IMR-90 (cell line): ENCODE results near the gene ANKHD1. TPM values are rescaled to one million over a fixed set of nuclear protein-coding genes. Genes with fewer than 3 reads are reported as not detected.

Source experiments
- ATAC-seq: fragments of 200-7000 bp; cut with Tn5 transposase; 2 replicates; pipeline ENCODE4 v1.9.1; 2020; ENCODE audit warnings: low read depth, mild to moderate bottlenecking, moderate library complexity
- BruUV-seq: library from RNA; stranded (reverse); fragments of 400-500 nt; replicated peaks from 2 replicates; lab custom pipeline; 2021; lab: Mats Ljungman, UMichigan
- CTCF ChIA-PET: fragments of 300-600 bp; formaldehyde crosslinking; extraction: SDS; loops from one replicate; lab custom pipeline; 2021; ENCODE audit warnings: antibody characterized with exemption; lab: Yijun Ruan, JAX
- POLR2A ChIA-PET: fragments of 300-600 bp; sonication (Branson Sonifier 250); formaldehyde crosslinking; loops from one replicate; lab custom pipeline; 2022; ENCODE audit warnings: antibody characterized with exemption; ENCODE audit not compliant: unreplicated experiment; lab: Charles Lee
- DNase-seq: peaks from one replicate; pipeline ENCODE4 v3.0.0; 2013
- H2AFZ ChIP-seq: replicated peaks from 2 replicates; pipeline ENCODE3; 2013; ENCODE audit warnings: low read length, mild to moderate bottlenecking; ENCODE audit not compliant: poor library complexity
- H2AK5ac ChIP-seq: 2 replicates; pipeline ENCODE4 v1.6.1; 2013; ENCODE audit warnings: low read depth, low read length, inconsistent platforms
- H2AK9ac ChIP-seq: replicated peaks from 2 replicates; pipeline ENCODE3; 2013; ENCODE audit warnings: mild to moderate bottlenecking, low read depth, low read length, moderate library complexity; ENCODE audit not compliant: poor library complexity
- H2BK120ac ChIP-seq: 2 replicates; pipeline ENCODE4 v1.6.1; 2013; ENCODE audit warnings: low read depth, low read length, inconsistent platforms
- H2BK15ac ChIP-seq: 3 replicates; pipeline ENCODE4 v1.6.1; 2013; ENCODE audit warnings: low read depth, low read length, inconsistent platforms
- H2BK20ac ChIP-seq: 2 replicates; pipeline ENCODE4 v1.6.1; 2013; ENCODE audit warnings: low read depth, mild to moderate bottlenecking, inconsistent platforms, low read length, moderate library complexity
- H2BK5ac ChIP-seq: 2 replicates; pipeline ENCODE4 v1.6.1; 2013; ENCODE audit warnings: mild to moderate bottlenecking, low read depth, low read length, inconsistent platforms; ENCODE audit not compliant: poor library complexity, severe bottlenecking
- H3K14ac ChIP-seq: replicated peaks from 2 replicates; pipeline ENCODE4 v1.6.1; 2013; ENCODE audit warnings: low read depth, low read length, inconsistent platforms
- H3K18ac ChIP-seq: 2 replicates; pipeline ENCODE4 v1.6.1; 2013; ENCODE audit warnings: low read depth, low read length, control low read depth
- H3K23ac ChIP-seq: 2 replicates; pipeline ENCODE4 v1.6.1; 2013; ENCODE audit warnings: low read depth, low read length, inconsistent platforms
- H3K27ac ChIP-seq: 2 replicates; pipeline ENCODE4 v1.5.1; 2013; ENCODE audit warnings: mild to moderate bottlenecking, control low read depth, low read length; ENCODE audit not compliant: insufficient read depth
- H3K27me3 ChIP-seq: 2 replicates; pipeline ENCODE4 v1.6.1; 2013; ENCODE audit warnings: low read length; ENCODE audit not compliant: control insufficient read depth, insufficient read depth
- H3K36me3 ChIP-seq: 2 replicates; pipeline ENCODE4 v1.6.1; 2013; ENCODE audit warnings: low read length, mixed read lengths; ENCODE audit not compliant: control insufficient read depth, insufficient read depth
- H3K4ac ChIP-seq: 2 replicates; pipeline ENCODE4 v1.6.1; 2013; ENCODE audit warnings: low read depth, low read length, inconsistent platforms
- H3K4me1 ChIP-seq: 2 replicates; pipeline ENCODE4 v1.6.1; 2013; ENCODE audit warnings: low read length, mixed read lengths; ENCODE audit not compliant: control insufficient read depth, insufficient read depth
- H3K4me2 ChIP-seq: 2 replicates; pipeline ENCODE4 v1.6.1; 2013; ENCODE audit warnings: low read depth, mild to moderate bottlenecking, control low read depth, low read length, moderate library complexity
- H3K4me3 ChIP-seq: 2 replicates; pipeline ENCODE4 v1.5.1; 2013; ENCODE audit warnings: low read depth, mild to moderate bottlenecking, control low read depth, low read length, moderate library complexity; ENCODE audit not compliant: insufficient read depth
- H3K56ac ChIP-seq: 2 replicates; pipeline ENCODE4 v1.6.1; 2013; ENCODE audit warnings: low read length, inconsistent platforms; ENCODE audit not compliant: insufficient read depth; ENCODE audit errors: extremely low read depth
- H3K79me1 ChIP-seq, 2 experiments: 2 replicates each; pipeline ENCODE4 v1.6.1; 2013; ENCODE audit warnings: low read length in 2 of 2, inconsistent platforms in 1 of 2, low read depth in 1 of 2
- H3K9ac ChIP-seq: 2 replicates; pipeline ENCODE4 v1.6.1; 2013; ENCODE audit warnings: low read depth, low read length, control low read depth
- H3K9me1 ChIP-seq: 2 replicates; pipeline ENCODE4 v1.6.1; 2013; ENCODE audit warnings: low read length, inconsistent platforms; ENCODE audit not compliant: insufficient read depth
- H3K9me3 ChIP-seq: 2 replicates; pipeline ENCODE4 v1.6.1; 2013; ENCODE audit warnings: low read length; ENCODE audit not compliant: control insufficient read depth, insufficient read depth
- H4K20me1 ChIP-seq: 2 replicates; pipeline ENCODE4 v1.6.1; 2013; ENCODE audit warnings: low read length, inconsistent platforms; ENCODE audit not compliant: insufficient read depth
- H4K5ac ChIP-seq: 2 replicates; pipeline ENCODE4 v1.6.1; 2013; ENCODE audit warnings: mild to moderate bottlenecking, low read depth, low read length, control low read depth
- H4K8ac ChIP-seq, 2 experiments: 2 replicates each; pipeline ENCODE4 v1.6.1; 2013; ENCODE audit warnings: low read depth in 2 of 2, low read length in 2 of 2, control low read depth in 1 of 2, inconsistent platforms in 1 of 2
- H4K91ac ChIP-seq: 2 replicates; pipeline ENCODE4 v1.6.1; 2013; ENCODE audit warnings: low read depth, low read length, inconsistent platforms; ENCODE audit not compliant: insufficient read depth
- MAFK ChIP-seq: IDR thresholded peaks from 2 replicates; pipeline ENCODE4 v1.6.1; 2012; ENCODE audit warnings: low read depth, low read length, improper control_type of control experiment
- SMC3 ChIP-seq: fragments of 150-350 bp; IDR thresholded peaks from 2 replicates; pipeline ENCODE4 v1.6.1; 2016; ENCODE audit warnings: low read depth, mild to moderate bottlenecking, antibody characterized with exemption, low read length, moderate library complexity
- WGBS, 2 experiments: methylation state at CpG; one replicate each; pipeline versions ENCODE4 v1.1.5 to v1.1.7; 2013; ENCODE audit warnings: missing lambda C conversion rate in 2 of 2; ENCODE audit not compliant: insufficient read length in 1 of 2; ENCODE audit errors: extremely low coverage in 2 of 2; 5-methylcytosine and 5-hydroxymethylcytosine counted together
- dilution Hi-C: fragments of 300-500 bp; cut with HindIII; formaldehyde crosslinking; loops from one replicate; pipeline ENCODE4 v1.14.3; 2018; ENCODE audit warnings: low sequenced_read_pairs; ENCODE audit not compliant: unreplicated experiment
- in situ Hi-C: fragments of 300-500 bp; cut with MboI; formaldehyde crosslinking; loops from 3 replicates; pipeline ENCODE4 v1.14.3; 2019; ENCODE audit warnings: low sequenced_read_pairs, inconsistent platforms, mixed read lengths
- intact Hi-C: fragments of 100-400 bp; cut with micrococcal nuclease; formaldehyde crosslinking; loops from 2 replicates; pipeline ENCODE4 v1.10.0; 2022
- polyA plus RNA-seq, 3 experiments: library from polyadenylated mRNA; depleted of rRNA; stranded (reverse); fragments of >200 nt; gene quantifications; 2 replicates each; pipeline ENCODE4 v1.2.3, GENCODE V29; 2012; ENCODE audit warnings: low replicate concordance in 1 of 3
- total RNA-seq: library from RNA; depleted of rRNA; stranded (reverse); fragments of >200 nt; gene quantifications from 2 replicates; pipeline ENCODE4 v1.2.3, GENCODE V29; 2012
- TF ChIP-seq, protein P1 (sequence below): conservative IDR thresholded peaks from 2 replicates; pipeline ENCODE4 v1.5.1; 2012; ENCODE audit warnings: mild to moderate bottlenecking, low read depth, low read length, improper control_type of control experiment
- TF ChIP-seq, protein P2 (sequence below): fragments of 150-350 bp; IDR thresholded peaks from 2 replicates; pipeline ENCODE4 v1.6.1; 2016; ENCODE audit warnings: low read depth, mild to moderate bottlenecking, low read length, moderate library complexity, borderline replicate concordance

The ANKHD1 gene
- total and polyA plus RNA-seq, 2 of the 4 experiments (the other 2 are of a cell fraction), result 32.1 to 36.7 TPM

DNA sequence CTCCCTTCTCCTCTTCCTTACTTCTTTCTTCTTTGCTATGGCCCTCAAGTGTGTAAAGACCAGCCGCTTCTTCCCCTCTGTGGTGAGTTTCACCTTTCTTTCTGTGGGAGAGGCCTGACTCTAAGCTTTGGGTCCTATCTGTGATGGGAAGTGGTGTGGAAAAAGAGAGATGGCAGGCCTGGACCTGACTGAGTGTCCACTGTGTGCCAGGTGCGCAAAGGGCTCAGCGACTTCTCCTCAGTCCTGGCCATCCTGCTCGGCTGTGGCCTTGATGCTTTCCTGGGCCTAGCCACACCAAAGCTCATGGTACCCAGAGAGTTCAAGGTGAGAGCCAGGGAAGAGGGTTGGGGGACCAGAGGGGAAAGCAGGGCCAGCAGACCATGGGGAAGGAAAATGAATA is 35.7 kb upstream of the ANKHD1 start:
- no TSS peak for BruUV-seq
- Histone ChIP-seq H4K5ac (no peak overlapping the region), H3K4me3 (no peak overlapping the region), H3K23ac (no peak overlapping the region), H2BK20ac (no peak overlapping the region), H3K18ac (no peak overlapping the region), H3K27ac (no peak overlapping the region), H3K9me3 (no peaks in the 10 kb centered on the region), H3K14ac (no peak overlapping the region), H3K4me1 (no peaks in the 10 kb centered on the region), H3K9ac (no peak overlapping the region), H2BK15ac (no peak overlapping the region), H2AK9ac (no peak overlapping the region), H3K79me1 (no peaks in the 10 kb centered on the region), H2AK5ac (no peak overlapping the region), H3K56ac (no peak overlapping the region), H4K8ac (no peak overlapping the region), H3K9me1 (no peaks in the 10 kb centered on the region), H4K91ac (no peak overlapping the region), H3K4ac (no peak overlapping the region), H2AFZ (no peak overlapping the region), H3K27me3 (peaks cover 18% of the 10 kb centered on the region; the same call in 1 of the 2 replicates), H4K20me1 (no peaks in the 10 kb centered on the region), H2BK5ac (no peak overlapping the region), H2BK120ac (no peak overlapping the region), H3K36me3 (no peaks in the 10 kb centered on the region), H3K4me2 (no peak overlapping the region)
- WGBS, 2 experiments, result 100% methylated on average over 1 of the region's 4 CpGs; no CpG with 5 or more reads in 1 of the 2 experiments
- no peak for ATAC-seq
- dilution Hi-C loops (no loop called here), in situ Hi-C loops (loop anchor here (25.0 kb wide), 1 partner anchor 579 kb away; the partner anchor contains the start of gene PSD2), intact Hi-C loops (no loop called here)
- CTCF ChIA-PET, result interaction anchor here (1.0 kb wide), 1 partner anchor 600 kb away, joined by 3 read pairs; no protein-coding TSS in a partner anchor
- TF ChIP-seq, protein P1, sequence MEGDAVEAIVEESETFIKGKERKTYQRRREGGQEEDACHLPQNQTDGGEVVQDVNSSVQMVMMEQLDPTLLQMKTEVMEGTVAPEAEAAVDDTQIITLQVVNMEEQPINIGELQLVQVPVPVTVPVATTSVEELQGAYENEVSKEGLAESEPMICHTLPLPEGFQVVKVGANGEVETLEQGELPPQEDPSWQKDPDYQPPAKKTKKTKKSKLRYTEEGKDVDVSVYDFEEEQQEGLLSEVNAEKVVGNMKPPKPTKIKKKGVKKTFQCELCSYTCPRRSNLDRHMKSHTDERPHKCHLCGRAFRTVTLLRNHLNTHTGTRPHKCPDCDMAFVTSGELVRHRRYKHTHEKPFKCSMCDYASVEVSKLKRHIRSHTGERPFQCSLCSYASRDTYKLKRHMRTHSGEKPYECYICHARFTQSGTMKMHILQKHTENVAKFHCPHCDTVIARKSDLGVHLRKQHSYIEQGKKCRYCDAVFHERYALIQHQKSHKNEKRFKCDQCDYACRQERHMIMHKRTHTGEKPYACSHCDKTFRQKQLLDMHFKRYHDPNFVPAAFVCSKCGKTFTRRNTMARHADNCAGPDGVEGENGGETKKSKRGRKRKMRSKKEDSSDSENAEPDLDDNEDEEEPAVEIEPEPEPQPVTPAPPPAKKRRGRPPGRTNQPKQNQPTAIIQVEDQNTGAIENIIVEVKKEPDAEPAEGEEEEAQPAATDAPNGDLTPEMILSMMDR, result no peak
- no peak for TF ChIP-seq SMC3
- no peak for TF ChIP-seq MAFK
- TF ChIP-seq, protein P2, sequence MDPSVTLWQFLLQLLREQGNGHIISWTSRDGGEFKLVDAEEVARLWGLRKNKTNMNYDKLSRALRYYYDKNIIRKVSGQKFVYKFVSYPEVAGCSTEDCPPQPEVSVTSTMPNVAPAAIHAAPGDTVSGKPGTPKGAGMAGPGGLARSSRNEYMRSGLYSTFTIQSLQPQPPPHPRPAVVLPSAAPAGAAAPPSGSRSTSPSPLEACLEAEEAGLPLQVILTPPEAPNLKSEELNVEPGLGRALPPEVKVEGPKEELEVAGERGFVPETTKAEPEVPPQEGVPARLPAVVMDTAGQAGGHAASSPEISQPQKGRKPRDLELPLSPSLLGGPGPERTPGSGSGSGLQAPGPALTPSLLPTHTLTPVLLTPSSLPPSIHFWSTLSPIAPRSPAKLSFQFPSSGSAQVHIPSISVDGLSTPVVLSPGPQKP, result no peak
- no peak for DNase-seq
- POLR2A ChIA-PET, result no interaction called here
